OCI-M1 (cell line): ENCODE data around the gene TBP.
"Not testable (repeated sequence)": the region's sequence is repeated elsewhere in the genome, so short reads cannot be mapped to it uniquely, and the experiment has no call there.

Source experiments
- DNase-seq: peaks from one replicate; lab custom pipeline; 2025; lab: John Stamatoyannopoulos, UW

Gene TBP

GRCh38 chr6:170554013-170554795, at the start of gene TBP:
TBP (plus strand) TSS chr6:170554369; CDS start chr6:170557030, 2,661 bp downstream.
- DNase-seq = peak; percentile 98

DNA sequence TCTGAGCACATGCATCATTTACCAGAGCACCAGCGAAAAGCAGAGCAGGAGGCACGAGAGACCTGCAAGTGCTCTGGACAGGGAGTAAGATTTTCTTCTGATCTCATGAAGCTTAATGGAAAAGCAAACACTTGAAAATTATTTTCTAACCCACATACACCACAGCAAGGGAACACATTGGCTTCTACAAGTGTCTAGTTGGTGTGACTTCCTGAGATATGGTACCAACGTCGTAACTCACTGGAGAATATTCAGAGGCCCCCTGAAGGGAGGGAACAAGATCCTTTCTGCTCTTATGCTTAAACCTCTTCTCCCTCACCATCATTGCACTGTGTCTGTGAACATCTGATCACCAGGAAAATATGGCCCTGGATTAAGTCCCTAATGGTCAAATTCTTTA, 49.7 kb upstream of the TBP start:
- DNase-seq = no peak

DNA sequence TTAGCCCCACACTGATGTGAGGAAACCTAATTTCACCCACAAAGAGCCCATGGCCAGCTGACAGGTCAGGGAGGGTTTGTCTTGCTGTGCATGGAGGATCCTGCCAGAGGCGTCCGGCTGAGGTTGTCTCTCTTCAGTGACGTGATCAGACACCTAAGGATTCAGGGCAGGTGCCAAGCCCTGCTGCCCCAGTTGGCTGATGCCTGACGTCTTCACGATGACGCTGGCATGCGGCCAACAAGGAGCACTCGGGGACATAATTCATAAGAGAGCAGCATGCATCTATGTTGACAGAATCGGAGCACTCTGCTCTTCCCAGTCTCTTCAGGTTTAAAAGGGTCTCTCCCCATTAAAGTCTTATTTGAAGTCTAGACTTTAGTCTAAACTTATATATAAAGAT, 48.9 kb upstream of the TBP start:
- DNase-seq = no peak

GRCh38 chr6:170506446-170506845, 47.7 kb upstream of the TBP start:
- DNase-seq = no peak

DNA sequence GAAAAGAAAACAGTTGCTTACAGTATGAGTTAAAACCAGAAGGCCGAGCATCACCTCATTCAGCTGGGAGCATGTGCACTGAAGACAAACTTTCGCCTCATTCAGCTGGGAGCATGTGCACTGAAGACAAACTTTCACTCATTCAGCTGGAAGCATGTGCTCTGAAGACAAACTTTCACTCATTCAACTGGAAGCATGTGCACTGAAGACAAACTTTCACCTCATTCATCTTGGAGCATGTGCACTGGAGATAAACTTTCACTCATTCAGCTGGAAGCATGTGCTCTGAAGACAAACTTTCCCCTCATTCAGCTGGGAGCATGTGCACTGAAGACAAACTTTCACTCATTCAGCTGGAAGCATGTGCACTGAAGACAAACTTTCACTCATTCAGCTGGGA, 46.4 kb upstream of the TBP start:
- DNase-seq = not testable (repeated sequence)

- not testable (repeated sequence) for DNase-seq
These were observed 45.9 kb upstream of the TBP start for GRCh38 chr6:170508275-170508674.

- DNase-seq = not testable (repeated sequence)
These were observed 45.1 kb upstream of the TBP start for GRCh38 chr6:170508892-170509722.

GRCh38 chr6:170509723-170510018, 44.5 kb upstream of the TBP start:
- DNase-seq = no peak

DNA sequence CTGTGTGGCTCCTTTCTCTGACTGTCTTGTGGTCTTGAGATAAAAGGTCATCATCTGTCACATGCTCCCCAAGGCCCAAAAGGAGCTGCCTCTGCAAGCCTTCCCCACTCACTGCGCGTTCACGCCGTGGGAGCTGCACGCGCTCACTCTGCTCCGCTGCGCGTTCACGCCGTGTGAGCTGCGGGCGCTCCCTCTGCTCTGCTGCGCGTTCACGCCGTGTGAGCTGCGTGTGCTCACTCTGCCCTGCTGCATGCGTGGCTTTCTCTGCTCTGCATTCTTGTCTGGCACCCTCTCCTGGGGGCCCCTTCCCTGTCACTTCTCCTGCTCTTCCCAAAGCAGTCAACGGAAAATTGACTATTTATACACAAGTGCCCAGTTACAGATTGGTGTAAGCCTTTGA, 43.5 kb upstream of the TBP start:
- no peak for DNase-seq

- DNase-seq = no peak
These were observed 41.9 kb upstream of the TBP start for GRCh38 chr6:170512249-170512648.

DNA sequence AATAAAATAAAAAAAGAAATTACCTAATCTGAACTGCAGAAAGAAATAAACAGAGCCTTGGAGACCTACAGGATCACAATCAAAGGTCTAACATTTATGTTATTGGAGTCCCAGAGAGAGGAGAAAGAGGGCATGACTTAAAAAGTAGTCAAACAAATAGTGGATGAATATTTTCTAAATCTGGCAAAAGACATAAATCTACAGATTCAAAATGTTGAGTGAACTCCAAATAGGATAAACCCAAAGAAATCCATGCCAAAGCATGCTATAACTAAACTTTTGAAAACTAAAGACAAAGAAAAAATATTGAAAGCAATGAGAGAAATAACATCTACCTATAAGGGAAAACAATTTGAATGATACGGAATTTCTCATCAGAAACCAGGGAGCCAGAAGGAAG, 39.3 kb upstream of the TBP start:
- DNase-seq = no peak

DNA sequence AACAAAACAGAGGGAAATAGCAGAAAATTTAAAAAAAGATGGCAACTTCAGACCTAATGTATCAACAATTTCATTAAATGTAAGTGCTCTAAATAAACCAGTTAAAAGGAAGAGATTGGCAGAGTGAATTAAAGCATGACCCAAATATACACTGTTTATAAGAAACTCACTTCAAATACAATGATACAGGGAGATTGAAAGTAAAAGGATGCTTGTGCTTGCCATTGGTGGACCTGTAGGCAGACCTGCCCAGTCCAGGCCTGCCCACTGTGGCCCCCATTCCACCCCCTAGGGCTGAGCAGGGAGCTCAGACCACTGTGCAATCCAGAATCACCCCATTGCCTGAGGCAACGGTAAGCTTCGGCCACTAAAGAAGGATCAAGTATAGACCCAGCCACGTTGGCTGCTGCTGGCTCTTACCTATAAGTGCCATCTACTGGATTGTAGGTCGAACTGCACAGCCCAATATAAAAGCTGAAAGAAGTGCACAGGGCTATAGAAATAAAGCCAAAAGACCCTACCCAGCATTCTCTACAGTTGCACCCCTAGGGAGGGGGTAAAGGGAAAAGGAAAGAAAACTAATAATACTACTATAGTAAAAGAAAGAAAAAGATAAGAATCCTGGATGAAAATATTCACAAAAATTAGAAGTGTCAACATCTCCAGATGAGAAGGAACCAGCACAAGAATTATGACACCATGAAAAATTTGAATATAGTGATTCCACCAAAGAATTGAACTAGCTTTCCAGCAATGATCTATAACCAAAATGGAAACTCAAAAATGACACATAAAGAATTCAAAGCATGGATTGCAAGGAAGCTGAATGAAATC, 37.2 kb upstream of the TBP start:
- peak; percentile 73 for DNase-seq

DNA sequence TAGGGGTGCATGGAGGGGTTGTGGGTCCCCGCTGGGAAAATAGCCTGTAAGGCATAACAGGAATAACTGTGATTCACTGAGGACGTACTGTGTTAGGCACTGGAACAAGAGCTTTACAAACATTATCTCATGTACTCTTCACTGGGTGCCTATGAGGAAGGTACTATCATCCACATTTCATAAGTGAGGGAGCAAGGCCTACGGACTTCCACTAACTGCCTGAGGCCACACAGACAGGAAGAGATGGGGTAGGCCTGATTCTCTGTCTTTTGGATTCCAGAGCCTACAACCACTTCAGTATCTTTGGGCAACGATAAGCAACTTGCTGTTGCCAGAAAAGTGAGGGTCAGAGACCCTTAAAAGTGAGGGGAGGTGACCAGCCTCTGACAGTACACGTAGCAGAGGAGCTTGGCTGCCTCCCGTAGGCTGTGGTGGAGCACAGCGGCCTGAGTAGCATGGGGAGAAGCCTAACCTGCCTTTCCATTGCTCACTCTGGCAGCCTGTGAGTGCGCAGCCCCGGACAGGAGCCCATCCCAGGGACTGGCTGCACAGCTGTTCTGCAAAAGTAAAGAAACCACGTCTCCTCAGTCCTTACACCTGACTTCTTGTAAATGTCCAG, 31.5 kb upstream of the TBP start:
- no peak for DNase-seq

- peak; percentile 9 for DNase-seq
These were observed 30.7 kb upstream of the TBP start for GRCh38 chr6:170523256-170524171.

DNA sequence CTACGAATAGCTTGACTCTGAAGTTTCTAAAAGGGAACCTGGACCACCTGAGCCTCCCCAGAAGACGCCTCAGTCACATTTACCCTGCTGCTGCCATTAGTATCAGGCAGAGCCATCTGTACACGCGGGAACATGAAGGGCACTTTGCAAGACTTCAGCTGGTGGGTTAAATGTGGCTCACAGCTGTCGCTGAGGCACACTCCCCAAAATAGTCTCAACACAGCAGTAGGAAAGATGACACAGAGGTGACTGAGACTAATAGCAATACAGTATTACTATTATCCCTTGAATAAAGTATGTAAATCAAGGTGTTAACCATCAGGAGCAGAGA, 30.0 kb upstream of the TBP start:
- no peak for DNase-seq

GRCh38 chr6:170525795-170526194, 28.4 kb upstream of the TBP start:
- DNase-seq = no peak

- DNase-seq = not testable (repeated sequence)
These were observed 26.2 kb upstream of the TBP start for GRCh38 chr6:170527995-170528394.

DNA sequence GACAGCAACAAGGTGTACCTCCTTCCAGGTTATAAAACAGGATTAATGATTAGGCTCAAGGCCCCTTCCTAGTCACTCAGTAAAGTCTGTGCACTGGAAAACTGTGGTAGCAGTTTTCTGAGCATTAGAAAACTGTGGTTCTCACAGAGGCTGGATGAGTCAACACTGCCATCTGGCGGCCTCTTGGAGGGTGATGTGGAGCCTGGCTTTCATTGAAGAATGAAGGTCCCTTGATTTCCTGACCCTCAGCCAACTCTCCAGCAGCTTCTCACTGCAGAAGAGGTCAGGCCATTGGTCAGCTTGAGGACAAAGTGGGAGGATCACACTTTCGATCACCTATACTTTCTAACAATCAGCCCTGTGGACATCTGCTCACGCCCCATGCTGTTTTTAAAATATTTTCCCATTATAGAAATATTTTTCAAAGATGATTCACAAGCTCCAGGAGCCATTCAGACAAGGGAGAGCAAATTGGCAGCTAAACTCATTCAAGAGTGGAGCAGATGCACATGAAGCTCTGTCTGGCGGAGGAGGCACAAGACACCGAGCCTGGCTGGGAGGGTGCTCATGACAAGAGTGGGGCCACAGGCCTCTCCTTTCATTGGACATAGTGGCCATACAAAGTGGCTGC, 24.2 kb upstream of the TBP start:
- DNase-seq = peak; percentile 80

- no peak for DNase-seq
These were observed 21.2 kb upstream of the TBP start for GRCh38 chr6:170532867-170533488.

DNA sequence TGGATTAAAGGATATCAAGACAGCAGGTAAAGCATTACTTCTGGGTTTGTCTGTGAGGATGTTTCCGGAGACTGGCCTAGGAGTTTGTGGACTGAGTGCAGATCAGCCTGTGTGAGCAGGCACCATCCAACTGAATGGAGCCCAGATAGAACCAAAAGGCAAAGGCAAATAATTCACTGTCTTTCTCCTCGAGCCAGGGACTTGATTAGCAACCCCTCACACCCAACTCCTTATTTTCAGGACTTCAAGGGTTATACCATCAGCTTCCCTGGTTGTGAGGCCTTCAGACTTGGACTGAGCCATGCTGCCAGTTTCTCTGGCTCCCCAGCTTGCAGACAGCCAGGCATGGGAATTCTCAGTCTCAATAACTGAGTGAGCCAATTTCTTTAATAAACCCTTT, 20.4 kb upstream of the TBP start:
- DNase-seq = no peak
